PFSK-1 (cell line): ENCODE measurements around the gene DOK5.

Experiments
- FOXP2 ChIP-seq: optimal IDR thresholded peaks from 2 replicates; pipeline ENCODE3; 2011; ENCODE audit warnings: borderline replicate concordance, control low read depth, inconsistent platforms; ENCODE audit not compliant: insufficient read depth; ENCODE audit errors: extremely low read length, extremely low read depth
- POLR2AphosphoS5 ChIP-seq: IDR thresholded peaks from 2 replicates; pipeline ENCODE4 v1.6.1; 2012; ENCODE audit warnings: low read depth, mild to moderate bottlenecking, control low read depth, low read length, moderate library complexity
- SIN3A ChIP-seq: IDR thresholded peaks from 2 replicates; pipeline ENCODE4 v1.6.1; 2012; ENCODE audit warnings: mild to moderate bottlenecking, low read length, moderate library complexity, borderline replicate concordance; ENCODE audit not compliant: insufficient read depth
- TAF1 ChIP-seq: IDR thresholded peaks from 2 replicates; pipeline ENCODE4 v1.6.1; 2012; ENCODE audit warnings: low read length, control low read depth, borderline replicate concordance; ENCODE audit not compliant: insufficient read depth
- TF ChIP-seq, protein P1 (sequence below), 2 experiments: IDR thresholded peaks; 2 replicates each; pipeline versions ENCODE4 v1.6.1 to v1.8.0; 2011 to 2012; ENCODE audit warnings: low read depth in 2 of 2, low read length in 2 of 2, control low read depth in 1 of 2, inconsistent platforms in 1 of 2, mild to moderate bottlenecking in 1 of 2, moderate library complexity in 1 of 2; ENCODE audit not compliant: insufficient read depth in 1 of 2

Gene DOK5

DNA sequence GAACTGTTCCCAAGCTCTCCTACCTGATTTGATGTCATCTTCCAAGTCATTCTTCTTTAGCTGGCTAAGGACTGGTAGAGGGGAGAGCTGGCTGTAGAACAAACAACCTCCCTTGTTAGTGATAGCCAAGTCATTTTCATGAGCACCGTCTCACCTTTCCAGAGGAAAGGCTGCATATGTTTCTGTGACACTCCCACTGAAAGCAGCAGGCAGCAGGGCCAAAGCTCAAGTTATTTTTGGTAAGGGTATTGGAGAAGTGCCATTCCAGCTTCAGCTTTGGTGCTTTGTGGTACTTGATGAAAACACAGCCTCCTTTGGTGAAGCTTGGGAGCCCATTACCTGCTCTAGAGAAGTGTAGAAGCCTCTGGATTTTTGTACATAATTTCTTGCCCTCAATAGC, 5.4 kb upstream of the DOK5 start:
- TF ChIP-seq POLR2AphosphoS5 (no peak), SIN3A (no peak), FOXP2 (no peak), TAF1 (no peak)
- TF ChIP-seq, protein P1, sequence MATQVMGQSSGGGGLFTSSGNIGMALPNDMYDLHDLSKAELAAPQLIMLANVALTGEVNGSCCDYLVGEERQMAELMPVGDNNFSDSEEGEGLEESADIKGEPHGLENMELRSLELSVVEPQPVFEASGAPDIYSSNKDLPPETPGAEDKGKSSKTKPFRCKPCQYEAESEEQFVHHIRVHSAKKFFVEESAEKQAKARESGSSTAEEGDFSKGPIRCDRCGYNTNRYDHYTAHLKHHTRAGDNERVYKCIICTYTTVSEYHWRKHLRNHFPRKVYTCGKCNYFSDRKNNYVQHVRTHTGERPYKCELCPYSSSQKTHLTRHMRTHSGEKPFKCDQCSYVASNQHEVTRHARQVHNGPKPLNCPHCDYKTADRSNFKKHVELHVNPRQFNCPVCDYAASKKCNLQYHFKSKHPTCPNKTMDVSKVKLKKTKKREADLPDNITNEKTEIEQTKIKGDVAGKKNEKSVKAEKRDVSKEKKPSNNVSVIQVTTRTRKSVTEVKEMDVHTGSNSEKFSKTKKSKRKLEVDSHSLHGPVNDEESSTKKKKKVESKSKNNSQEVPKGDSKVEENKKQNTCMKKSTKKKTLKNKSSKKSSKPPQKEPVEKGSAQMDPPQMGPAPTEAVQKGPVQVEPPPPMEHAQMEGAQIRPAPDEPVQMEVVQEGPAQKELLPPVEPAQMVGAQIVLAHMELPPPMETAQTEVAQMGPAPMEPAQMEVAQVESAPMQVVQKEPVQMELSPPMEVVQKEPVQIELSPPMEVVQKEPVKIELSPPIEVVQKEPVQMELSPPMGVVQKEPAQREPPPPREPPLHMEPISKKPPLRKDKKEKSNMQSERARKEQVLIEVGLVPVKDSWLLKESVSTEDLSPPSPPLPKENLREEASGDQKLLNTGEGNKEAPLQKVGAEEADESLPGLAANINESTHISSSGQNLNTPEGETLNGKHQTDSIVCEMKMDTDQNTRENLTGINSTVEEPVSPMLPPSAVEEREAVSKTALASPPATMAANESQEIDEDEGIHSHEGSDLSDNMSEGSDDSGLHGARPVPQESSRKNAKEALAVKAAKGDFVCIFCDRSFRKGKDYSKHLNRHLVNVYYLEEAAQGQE (IDR thresholded peaks at IDR 0.05; ENCODE audit: insufficient read depth in 1 of 2, low read depth in 2 of 2, low read length in 2 of 2): no peak

DNA sequence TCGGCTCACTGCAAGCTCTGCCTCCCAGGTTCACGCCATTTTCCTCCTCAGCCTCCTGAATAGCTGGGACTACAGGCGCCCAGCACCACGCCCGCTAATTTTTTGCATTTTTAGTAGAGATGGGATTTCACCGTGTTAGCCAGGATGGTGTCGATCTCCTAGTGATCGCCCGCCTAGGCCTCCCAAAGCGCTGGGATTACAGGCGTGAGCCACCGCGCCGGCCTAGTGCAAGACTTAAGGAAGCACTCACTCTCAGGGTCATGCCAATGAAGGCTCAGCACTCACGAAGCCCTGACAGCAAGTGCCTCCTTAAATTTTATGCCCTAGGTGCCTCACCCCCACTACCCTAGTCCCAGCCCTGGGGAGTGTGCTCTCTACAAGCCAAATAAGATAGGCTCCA, 4.7 kb upstream of the DOK5 start:
- no peak for TF ChIP-seq TAF1
- TF ChIP-seq FOXP2: no peak
- no peak for TF ChIP-seq POLR2AphosphoS5
- TF ChIP-seq, protein P1 (IDR thresholded peaks at IDR 0.05; ENCODE audit: insufficient read depth in 1 of 2, low read depth in 2 of 2, low read length in 2 of 2): no peak
- TF ChIP-seq SIN3A: no peak

DNA sequence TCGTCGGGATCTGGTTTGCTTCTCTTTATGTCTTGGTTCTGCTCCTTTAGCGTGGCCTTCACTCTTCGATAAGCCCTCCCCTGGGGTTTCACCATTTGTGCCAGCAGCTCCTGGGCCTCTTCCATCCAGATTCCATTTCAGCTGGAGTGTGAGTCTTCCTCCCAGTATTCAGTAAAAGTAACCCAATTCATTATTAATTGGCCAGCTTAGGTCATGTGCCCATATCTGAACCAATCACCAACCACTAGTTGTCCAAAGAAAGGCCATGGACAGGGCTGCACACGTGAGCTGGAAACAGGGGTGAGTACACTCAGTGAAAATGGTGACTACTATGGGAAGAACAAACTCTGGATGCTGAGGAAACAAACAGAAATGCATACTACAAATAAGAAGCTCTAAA, 2.8 kb upstream of the DOK5 start:
- TF ChIP-seq TAF1 (no peak), SIN3A (no peak), FOXP2 (no peak)

DNA sequence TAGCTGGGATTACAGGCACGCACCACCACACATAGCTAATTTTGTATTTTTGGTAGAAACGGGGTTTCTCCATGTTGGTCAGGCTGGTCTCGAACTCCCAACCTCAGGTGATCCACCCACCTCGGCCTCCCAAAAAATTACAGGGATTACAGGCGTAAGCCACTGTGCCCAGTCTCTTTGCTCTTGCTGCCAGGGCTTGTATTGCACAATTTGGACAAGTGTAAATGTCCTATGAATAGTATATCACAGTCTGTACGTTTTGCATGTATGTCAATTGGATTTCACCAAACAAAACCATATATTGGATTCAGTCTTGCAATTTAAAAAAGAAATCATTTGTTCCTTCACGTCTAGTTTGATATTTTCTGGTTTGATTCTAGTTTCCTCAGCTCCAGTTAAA, 2.1 kb upstream of the DOK5 start:
- TF ChIP-seq, protein P1 (IDR thresholded peaks at IDR 0.05; ENCODE audit: insufficient read depth in 1 of 2, low read depth in 2 of 2, low read length in 2 of 2): no peak
- TF ChIP-seq FOXP2: no peak
- no peak for TF ChIP-seq TAF1
- no peak for TF ChIP-seq POLR2AphosphoS5
- no peak for TF ChIP-seq SIN3A

DNA sequence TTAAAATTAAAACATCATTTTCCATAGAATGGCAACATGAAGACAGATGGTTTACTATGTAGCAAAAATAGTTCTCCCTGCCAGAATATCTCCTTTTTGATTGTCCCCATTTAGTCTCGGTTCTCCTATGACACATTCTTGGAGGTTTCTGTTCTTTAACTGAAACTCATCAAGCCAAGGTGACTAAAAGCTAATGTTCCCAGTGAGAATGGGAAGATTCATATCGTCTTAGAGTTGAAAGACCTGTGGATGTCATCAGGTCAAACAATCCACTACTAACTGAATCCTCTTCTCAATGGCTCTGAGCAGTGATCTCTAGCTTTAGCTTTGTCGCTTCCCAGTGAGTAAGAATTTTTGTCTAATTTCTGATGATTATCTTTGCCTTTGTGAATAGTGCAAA, 1.3 kb upstream of the DOK5 start:
- TF ChIP-seq SIN3A (no peak), POLR2AphosphoS5 (no peak), FOXP2 (no peak), TAF1 (no peak)
- TF ChIP-seq, protein P1 (IDR thresholded peaks at IDR 0.05; ENCODE audit: insufficient read depth in 1 of 2, low read depth in 2 of 2, low read length in 2 of 2): no peak
